OCI-M1 (cell line): ENCODE data around the gene PPA1.
"Not testable (repeated sequence)": the region's sequence is repeated elsewhere in the genome, so short reads cannot be mapped to it uniquely, and the experiment has no call there.

Experiments used
- DNase-seq: peaks from one replicate; lab custom pipeline; 2025; lab: John Stamatoyannopoulos, UW

PPA1 gene

DNA sequence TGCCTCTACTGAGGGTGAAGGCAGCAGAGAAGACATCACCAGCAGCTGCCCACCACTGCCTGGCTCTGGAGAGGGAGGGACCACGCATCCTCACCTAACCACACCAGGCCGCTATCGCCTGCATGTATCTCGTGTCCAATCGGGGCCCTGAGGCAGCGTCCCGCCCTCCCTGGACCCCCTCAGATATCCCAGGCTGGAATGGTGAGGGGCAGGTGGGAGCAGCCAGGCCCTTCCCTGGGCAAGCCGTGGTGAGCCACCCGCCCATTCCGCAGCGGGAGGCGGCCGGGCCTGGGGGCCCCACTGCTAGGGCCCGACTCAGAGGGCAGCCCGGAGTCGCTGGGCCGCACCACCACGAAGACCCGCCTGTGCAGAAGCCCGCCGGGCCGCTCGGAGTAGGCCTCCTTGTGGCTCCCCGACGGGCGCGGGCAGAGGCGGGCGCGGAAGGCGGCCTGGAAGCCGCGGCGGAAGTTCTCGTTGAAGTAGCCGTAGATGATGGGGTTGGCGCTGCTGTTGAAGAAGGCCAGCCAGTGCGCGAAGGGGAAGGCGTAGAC lies 21.6 kb upstream of the PPA1 start:
- no peak for DNase-seq

DNA sequence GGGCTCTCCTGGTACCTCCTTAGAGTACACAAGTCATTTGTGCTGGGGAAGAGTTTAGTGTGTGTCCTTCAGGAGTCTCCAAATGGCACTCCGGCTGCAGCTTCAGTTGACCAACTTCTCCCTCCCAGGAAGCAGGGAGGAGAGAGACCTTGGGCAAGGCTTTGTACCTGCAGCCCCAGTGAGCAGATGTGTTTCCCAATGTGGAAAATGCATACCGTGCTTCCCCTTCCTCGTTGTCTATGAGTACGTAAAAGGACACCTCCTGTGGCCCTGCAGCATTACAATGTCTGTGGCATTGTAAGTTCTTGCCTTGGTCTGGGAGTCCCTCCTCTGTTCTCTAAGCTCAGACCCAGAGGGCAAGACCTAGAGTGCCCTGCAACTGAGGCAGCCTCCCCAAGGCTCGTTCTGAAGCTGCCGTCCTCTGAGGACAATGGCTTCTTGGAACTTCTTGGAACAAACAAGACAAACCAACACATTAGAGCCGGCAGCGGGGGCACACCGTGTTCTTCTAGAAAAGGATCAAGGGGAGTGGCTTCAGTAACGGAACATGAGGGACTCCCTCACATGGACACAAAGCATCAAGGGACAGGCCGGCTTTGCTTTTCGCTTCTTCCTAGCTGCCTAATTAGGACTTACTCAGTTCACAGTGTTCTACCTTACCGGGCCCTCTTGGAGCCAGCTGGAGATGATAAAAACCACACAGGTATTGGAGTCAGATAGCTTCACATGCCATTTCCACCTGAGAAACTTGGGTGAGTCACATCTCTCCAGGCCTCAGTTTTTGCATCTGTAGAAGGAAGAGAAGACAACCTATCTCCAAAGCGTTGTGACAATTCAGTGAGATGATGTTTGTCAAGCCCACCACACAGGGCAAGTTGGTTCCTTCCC lies 20.9 kb upstream of the PPA1 start:
- DNase-seq, result no peak

DNA sequence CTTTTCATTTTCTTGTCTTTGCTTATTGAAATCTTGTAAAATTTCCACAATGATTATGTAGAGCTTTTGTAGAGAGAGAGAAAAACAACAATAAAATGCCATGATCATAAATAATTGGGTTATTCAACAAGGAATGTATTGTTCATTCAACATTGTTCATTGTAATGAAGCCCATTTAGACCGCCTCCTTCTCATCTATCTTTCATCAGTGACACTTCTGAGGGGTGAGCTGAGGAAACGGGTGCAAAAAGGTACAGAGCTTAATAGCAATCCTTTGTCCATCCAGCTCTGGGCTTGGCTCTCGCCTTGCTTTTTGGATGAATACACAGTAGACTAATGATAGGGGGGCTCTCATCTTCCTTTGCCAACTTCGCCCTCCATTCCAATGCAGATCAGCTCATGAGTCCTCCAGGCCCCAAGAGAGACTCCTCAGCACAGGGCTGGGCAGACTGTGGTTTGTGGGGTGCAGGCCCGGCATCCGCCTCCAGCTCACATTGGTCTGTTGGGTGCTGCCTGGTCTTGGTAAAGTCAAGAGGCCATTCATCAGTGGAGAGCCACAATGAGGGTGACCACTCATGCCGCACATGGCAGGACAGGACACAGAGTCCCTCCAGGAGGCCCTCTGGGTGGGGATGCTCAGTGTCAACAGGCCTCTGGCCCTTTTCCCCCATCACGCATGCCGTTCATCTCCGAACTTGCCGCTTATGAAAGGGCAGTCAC lies 17.9 kb upstream of the PPA1 start:
- DNase-seq, result no peak

DNA sequence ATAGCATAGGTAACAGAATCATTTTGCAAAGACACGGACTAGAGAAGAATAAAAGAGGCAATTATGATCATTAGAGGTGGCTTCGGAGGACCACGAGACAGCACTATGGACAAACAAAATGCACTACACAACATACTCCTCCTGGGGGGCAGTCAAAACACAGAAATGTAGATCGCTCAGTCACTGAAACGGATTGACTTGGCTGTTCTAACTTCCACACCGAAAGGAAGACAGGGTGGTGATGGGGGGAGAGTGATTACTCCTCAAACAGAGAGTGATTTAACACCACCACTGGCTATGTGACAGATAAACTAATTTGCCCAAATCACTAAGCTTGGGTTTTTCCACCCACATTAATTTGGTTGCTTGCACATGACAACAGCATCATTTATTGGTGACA lies 14.1 kb upstream of the PPA1 start:
- DNase-seq, result no peak

DNA sequence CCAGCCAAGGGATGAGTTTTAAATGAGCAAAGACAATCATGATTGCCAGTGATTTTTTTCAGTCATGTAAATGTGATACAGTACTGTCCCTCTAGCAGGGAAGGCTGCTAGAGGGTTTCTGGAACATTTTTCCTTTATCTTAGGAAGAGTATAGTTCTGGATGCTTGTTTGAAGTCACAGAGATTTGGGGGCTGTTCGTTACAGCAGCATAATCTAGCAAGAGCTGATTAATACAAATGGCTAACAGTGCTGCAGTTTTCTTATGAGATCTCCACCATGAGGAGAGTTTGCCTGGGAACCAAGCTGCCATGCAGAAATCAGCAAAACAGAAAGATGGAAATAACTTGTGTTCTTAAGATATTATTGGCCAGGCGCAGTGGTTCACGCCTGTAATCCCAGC lies 7.9 kb upstream of the PPA1 start:
- no peak for DNase-seq

DNA sequence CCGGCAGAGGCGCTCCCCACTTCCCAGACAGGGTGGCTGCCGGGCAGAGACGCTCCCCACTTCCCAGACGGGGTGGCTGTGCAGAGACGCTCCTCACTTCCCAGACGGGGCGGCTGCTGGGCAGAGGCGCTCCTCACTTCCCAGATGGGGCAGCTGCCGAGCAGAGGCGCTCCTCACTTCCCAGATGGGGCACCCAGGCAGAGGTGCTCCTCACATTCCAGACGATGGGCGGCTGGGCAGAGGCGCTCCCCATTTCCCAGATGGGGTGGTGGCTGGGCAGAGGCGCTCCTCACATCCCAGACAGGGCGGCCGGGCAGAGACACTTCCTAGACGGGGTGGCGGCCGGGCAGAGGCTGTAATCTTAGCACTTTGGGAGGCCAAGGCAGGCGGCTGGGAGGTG lies 6.8 kb upstream of the PPA1 start:
- not testable (repeated sequence) for DNase-seq

DNA sequence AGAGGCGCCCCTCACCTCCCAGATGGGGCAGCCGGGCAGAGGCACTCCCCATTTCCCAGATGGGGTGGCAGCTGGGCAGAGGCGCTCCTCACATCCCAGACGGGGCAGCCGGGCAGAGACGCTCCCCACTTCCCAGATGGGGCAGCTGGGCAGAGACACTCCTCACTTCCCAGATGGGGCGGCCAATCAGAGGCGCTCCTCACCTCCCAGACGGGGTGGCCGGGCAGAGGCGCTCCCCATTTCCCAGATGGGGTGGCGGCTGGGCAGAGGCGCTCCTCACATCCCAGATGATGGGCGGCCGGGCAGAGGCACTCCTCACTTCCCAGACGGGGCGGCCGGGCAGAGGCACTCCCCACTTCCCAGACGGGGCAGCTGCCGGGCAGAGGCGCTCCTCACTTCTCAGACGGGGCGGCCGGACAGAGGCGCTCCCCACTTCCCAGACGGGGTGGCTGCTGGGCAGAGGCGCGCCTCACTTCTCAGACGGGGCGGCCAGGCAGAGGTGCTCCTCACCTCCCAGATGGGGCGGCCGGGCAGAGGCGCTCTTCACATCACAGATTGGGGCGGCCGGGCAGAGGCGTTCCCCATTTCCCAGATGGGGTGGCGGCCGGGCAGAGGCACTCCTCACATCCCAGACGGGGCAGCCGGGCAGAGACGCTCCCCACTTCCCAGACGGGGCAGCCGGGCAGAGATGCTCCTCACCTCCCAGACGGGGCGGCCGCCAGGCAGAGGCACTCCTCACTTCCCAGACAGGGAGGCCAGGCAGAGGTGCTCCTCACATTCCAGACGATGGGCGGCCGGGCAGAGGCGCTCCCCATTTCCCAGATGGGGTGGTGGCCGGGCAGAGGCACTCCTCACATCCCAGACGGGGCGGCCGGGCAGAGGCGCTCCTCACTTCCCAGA lies 6.1 kb upstream of the PPA1 start:
- not testable (repeated sequence) for DNase-seq

DNA sequence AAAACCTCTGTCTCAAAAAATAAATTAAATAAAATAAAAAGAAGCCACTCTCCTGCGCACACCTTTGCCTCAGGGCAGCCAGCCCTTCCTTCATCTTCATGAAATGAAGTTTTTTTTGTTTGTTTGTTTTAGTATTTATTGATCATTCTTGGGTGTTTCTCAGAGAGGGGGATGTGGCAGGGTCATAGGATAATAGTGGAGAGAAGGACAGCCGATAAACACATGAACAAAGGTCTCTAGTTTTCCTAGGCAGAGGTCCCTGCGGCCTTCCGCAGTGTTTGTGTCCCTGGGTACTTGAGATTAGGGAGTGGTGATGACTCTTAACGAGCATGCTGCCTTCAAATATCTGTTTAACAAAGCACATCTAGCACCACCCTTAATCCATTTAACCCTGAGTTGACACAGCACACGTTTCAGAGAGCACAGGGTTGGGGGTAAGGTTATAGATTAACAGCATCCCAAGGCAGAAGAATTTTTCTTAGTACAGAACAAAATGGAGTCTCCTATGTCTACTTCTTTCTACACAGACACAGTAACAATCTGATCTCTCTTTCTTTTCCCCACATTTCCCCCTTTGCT lies 4.8 kb upstream of the PPA1 start:
- DNase-seq, result not testable (repeated sequence)

DNA sequence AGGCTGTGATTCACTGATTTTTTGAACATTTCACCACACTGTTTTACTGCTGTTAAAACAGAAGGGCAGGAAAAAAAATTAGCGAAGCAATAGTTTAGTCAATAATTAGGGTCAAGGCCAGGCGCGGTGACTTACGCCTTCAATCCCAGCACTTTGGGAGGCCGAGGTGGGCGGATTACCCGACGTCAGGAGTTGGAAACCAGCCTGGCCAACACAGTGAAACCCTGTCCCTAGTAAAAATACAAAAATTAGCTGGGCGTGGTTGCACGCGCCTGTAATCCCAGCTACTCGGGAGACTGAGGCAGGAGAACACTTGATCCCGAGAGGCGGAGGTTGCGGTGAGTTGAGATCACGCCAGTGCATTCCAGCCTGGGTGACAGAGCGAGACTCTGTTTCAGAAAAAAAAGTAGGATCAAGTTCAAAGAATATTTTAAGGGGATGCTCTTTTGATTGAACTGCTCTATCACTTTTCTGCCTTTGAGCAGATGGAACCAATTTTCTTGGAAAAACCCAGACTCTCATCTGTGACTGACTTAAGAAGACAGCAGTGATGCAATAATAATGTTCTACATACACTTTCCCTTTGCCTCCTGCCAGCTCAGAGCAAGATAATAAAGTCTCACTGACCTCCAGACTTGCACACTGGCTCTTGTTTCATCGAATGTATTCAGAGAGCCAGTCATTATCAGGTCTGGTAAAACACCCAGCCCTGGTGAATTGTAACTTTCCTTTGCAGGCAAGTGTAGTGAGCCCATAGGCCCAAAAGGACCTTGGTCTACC lies 1.6 kb upstream of the PPA1 start:
- peak; percentile 90 for DNase-seq

DNA sequence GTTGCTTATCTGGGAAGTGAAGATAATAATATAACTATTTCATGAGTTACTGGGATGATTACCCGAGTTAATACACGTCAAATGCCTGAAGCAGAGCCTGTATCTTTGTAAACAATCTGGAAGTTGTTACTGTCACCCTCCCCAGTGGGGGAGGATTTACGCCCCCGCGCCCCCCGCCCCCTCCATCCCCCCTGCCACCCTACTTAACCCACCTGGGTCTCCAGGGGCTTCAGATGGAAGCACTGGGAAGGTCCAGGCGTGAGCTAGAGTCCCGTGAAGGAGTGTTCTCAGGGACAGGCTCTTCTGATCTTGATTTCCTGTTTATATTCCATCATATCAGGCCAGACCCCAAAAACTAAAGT lies 691 bp upstream of the PPA1 start:
- no peak for DNase-seq

DNA sequence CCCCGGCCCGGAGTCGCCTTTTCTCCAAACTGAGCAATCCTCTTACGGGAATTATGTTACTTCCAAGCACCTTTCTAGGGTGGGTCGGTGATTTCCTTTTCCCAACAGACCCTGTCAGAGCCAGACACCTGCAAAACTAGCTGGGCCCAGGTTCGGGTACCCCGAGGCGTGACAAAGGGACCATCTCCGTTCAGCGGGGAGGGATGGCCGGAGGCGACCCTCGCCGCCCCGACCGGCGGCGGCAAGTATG lies 445 bp downstream of the PPA1 start:
- DNase-seq, result no peak

DNA sequence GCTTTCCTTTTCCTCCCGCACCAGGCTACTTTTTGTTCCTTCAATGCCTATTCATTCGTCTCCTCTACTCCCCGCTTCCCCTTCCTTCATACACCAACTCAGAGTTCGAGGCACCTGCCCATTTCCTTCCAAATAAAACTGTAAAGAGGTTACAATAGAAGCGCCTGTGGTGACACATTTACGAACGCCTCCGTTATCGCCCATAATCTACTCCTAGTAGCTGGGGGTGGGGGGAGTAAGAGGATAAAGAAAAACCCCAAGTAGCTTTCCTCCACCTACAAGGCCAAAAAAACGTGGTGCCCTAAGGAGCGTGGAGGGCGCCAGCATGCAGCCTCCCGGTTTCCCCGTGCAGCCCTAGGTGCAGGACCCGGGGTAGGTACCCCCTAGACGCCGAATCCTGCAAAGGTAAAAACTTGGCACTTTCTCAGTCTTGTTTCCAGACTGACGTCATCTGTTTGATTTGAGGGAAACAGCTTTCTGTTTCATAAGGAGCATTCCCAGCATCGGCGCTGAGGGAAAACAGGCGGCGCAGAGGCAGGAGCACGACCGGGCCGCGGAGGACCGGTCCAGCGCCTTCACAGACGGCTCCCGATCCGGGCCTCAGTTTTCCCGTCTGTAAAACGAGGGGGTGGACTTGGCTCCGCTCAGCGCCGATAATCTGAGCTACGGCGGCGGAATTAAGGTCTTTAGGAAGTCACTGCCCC lies 922 bp downstream of the PPA1 start:
- DNase-seq, result peak; percentile 74

DNA sequence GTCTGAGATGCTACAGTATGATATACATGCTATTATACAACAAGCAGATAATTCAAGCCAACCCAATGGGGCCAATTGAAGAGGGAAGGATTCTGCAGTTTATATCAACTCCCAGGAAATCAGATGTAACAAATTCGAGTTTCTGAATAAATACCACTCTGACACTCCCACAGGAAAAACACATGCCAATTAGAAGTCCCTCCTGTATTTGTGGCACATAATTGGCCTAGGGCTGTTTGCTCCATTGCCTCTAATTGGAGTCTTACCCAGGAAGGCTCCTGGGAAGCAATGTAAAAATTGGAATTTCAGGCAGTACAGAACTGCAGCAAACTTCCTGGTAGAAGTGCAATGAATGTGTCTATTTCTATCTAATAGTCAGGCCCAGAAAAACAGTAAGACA lies 4.7 kb downstream of the PPA1 start:
- DNase-seq, result no peak

DNA sequence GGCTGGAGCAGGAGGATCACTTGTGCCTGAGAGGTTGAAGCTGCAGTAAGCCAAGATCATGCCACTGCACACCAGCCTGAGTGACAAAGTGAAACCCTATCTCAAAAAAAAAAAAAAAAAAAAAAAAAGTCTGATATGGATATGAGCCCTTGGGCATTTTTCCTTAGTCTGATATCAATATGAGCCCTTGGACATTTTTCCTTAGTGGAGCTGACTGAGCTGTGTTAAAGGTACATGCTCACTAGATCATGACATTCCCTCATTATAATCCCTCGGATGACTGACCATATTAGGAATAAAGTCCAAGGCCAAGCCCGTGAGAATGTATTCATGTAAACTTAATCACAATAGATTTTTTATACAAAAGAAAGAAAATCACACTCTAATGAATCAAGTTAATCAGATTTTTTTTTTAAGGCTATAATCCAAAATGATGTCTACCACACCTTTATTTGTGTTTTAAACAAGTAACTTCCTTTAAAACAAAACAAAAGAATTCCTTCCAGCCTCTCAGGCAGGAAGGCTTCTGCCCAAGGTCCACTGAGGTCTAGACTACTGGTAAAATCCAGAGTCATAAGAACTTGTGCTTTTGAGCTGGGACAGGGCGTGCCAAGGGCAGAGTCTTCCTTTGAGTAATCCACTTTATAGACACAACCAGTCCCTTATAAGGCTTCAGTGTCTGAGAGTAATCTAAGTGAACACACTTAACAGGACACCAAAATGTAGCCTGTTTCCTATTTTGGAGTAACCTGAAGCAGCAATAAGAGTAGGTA lies 5.5 kb downstream of the PPA1 start:
- peak; percentile 17 for DNase-seq

DNA sequence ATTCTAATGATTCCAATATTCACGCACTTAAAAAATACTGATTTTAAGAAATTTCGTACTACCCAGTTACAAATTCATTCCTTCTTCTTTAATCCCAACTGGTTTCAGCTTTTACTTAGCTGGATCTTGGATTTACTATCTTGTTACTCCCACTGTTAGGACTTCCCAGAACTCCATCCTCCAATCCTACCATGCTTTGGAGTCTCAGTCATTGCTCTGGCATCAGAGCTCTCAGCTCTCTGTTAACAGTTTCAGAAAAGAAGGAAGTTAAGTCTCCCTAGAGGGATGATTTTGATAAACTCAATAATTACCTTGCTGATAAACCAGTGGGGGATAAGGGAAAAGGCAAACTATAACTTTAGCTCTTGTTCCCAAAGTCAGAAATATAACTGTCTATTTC lies 9.5 kb downstream of the PPA1 start:
- DNase-seq, result peak; percentile 13

DNA sequence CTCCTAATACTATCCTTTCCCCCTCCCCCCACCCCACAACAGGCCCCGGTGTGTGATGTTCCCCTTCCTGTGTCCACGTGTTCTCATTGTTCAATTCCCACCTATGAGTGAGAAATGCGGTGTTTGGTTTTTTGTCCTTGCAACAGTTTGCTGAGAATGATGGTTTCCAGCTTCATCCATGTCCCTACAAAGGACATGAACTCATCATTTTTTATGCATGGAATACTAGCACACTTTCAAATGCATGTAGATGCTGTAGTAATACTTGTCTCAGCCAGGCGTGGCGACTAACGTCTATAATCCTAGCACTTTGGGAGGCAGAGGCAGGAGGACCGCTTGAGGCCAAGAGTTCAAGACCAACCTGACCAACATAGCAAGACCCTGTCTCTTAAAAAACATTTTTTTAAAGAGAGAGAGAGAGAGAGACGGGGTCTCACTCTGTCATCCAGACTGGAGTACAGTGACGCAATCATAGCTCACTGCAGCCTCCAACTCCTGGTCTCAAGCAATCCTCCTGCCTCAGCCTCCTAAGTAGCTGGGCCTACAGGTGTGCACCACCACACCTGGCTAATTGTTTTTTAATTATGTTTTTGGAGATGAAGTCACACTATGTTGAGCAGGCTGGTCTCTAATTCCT lies 10.3 kb downstream of the PPA1 start:
- not testable (repeated sequence) for DNase-seq

DNA sequence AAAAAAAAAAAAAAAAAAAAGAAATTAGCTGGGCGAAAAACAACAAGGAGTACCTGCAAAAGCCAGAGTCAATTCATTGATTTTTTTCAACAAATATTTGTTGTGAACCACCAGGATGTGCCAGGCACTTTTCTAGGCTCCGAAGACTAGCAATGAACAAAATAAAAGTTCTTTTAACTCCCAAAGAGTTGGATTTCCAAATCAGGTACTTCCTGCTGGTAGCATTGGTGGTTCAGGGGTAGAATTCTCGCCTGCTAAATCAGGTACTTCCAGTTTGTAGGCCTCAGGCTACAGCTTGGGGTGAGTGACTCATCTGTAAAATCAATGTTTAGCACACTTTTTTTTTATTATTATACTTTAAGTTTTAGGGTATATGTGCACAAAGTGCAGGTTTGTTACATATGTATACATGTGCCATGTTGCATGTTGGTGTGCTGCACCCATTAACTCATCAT lies 10.9 kb downstream of the PPA1 start:
- DNase-seq, result no peak

DNA sequence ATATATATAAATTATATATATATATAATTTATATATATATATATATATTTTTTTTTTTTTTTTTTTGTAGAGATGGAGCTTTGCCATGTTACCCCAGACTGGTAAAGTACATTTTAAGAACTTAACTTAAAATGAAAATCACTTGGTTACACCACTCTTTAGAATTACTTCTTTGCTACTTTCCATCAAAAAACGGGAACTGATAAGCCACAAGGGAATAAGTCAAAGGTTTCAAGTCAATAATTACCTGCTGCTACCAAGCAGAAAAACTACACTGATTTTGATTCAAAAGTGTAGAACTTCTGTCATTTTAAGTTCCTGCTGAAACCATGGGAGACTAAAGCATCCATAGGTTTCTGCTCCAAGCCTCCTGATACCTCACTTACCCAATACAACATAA lies 12.2 kb downstream of the PPA1 start:
- DNase-seq, result no peak

DNA sequence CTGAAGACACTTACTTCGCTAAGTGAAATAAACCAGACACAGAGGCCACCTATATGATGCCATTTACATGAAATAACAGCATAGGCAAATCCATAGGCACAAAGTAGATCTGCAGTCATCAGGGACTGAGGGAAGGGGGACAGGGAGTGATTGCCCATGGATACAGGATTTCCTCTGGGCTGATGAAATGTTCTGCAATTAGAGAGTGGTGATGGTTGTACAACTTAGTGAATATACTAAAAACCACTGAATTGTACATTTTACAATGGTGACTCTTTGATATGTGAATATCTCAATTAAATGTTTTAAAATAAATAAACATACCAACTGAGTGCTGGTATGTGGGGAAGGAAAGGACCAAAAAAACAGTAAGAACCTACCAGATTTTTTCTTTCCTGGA lies 20.4 kb downstream of the PPA1 start:
- no peak for DNase-seq
